ENCODE measurements around the gene NAV2.

DNA sequence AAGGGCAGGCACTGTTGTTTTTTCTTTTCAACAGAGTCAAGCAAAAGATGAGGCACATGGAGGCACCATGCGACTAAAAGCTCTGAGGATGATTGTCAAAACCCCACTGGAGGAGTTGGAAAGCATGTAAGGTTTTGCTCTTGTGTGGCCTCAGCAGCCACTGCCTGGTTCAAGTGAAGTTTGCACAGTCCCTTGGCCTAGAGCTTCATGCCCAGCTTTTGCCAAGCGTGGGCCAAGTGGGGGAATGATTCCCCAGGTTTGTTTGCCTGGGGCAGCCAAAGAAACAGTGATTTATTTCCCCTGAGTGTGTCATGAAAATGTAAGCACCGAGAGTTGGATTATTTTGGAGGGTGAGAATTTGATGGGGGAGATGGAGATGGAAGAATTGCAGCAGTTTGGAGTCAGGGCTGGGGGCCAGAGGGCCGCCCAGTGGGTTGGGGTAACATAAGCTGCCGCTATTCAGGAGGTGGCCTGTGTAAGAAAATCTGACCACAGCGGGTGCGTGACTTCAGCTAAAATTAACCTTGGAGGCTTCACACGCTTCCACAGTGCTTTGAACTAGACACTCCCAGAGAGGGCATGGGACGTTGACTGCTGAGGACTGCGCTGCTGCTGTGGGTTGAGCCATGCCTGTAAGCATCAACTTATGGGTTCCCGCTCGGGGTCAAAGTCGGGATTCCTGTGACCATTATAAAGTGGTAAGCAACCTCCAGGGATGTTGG, 100.7 kb downstream of the NAV2 start:
- TF ChIP-seq, protein P1, sequence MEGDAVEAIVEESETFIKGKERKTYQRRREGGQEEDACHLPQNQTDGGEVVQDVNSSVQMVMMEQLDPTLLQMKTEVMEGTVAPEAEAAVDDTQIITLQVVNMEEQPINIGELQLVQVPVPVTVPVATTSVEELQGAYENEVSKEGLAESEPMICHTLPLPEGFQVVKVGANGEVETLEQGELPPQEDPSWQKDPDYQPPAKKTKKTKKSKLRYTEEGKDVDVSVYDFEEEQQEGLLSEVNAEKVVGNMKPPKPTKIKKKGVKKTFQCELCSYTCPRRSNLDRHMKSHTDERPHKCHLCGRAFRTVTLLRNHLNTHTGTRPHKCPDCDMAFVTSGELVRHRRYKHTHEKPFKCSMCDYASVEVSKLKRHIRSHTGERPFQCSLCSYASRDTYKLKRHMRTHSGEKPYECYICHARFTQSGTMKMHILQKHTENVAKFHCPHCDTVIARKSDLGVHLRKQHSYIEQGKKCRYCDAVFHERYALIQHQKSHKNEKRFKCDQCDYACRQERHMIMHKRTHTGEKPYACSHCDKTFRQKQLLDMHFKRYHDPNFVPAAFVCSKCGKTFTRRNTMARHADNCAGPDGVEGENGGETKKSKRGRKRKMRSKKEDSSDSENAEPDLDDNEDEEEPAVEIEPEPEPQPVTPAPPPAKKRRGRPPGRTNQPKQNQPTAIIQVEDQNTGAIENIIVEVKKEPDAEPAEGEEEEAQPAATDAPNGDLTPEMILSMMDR (IDR thresholded peaks at IDR 0.05), result no peak
- no peak for TF ChIP-seq POLR2A (IDR thresholded peaks at IDR 0.05)
